Testis (tissue), 3 donors: ENCODE results near the gene RSBN1. TPM values are rescaled to one million over a fixed set of nuclear protein-coding genes. Genes with fewer than 3 reads are reported as not detected.
"Not testable (repeated sequence)": the region's sequence is repeated elsewhere in the genome, so short reads cannot be mapped to it uniquely, and the experiment has no call there.

Source experiments
- DNase-seq: peaks from one replicate; pipeline ENCODE4 v3.0.0-alpha.2; 2019
- H3K27ac ChIP-seq, 2 donors: fragments of 200-600 bp; sonication (generic); one replicate each; pipeline ENCODE4 v1.5.1; 2019
- H3K27me3 ChIP-seq: fragments of 200-600 bp; sonication (generic); one replicate; pipeline ENCODE4 v1.5.1; 2019
- H3K36me3 ChIP-seq: fragments of 200-600 bp; sonication (generic); one replicate; pipeline ENCODE4 v1.5.1; 2017; ENCODE audit warnings: low read depth; ENCODE audit errors: missing control alignments
- H3K4me1 ChIP-seq: fragments of 200-600 bp; sonication (generic); one replicate; pipeline ENCODE4 v1.5.1; 2019
- H3K4me3 ChIP-seq, 2 donors: fragments of 200-600 bp; sonication (generic); one replicate each; pipeline ENCODE4 v1.5.1; 2017 to 2019
- H3K9me3 ChIP-seq: fragments of 200-600 bp; sonication (generic); one replicate; pipeline ENCODE4 v1.5.1; 2017
- POLR2A ChIP-seq: fragments of 450-650 bp; IDR thresholded peaks from one replicate; pipeline ENCODE4 v1.6.1; 2017; ENCODE audit warnings: antibody characterized with exemption, mild to moderate bottlenecking, moderate library complexity
- WGBS, 2 donors: methylation state at CpG; one replicate each; pipeline ENCODE4 v1.1.5; 2018; 5-methylcytosine and 5-hydroxymethylcytosine counted together
- intact Hi-C: fragments of 100-400 bp; cut with DNase I; formaldehyde crosslinking; loops from one replicate; pipeline ENCODE4 v1.15.1; 2023; ENCODE audit warnings: low total_unique reads
- polyA plus RNA-seq: library from polyadenylated mRNA; stranded (reverse); fragments of 350-450 nt; fragmentation: Illumina TruSeq; extraction: RNeasy Lipid Tissue Mini Kit (QIAGEN cat#74804); gene quantifications from one replicate; pipeline ENCODE4 v1.2.3, GENCODE V29; 2014; ENCODE audit warnings: low read depth, low replicate concordance; ENCODE audit not compliant: insufficient read depth
- total RNA-seq, 2 donors: library from RNA; depleted of rRNA; stranded (reverse); fragments of >200 nt; gene quantifications; one replicate each; pipeline ENCODE4 v1.2.3, GENCODE V29; 2016
- TF ChIP-seq, protein P1 (sequence below), 3 experiments: fragments of 450-650 bp in 2 of 3; fragments of 200-600 bp in 1 of 3; sonication (generic) in 1 of 3; IDR thresholded peaks; one replicate each; pipeline ENCODE4 v1.5.1; 2016 to 2019; ENCODE audit warnings: antibody characterized with exemption in 3 of 3, mild to moderate bottlenecking in 2 of 3, moderate library complexity in 1 of 3

Gene RSBN1
- total and polyA plus RNA-seq, 3 donors from 2014 or later = 27.5 to 32.5 (median 28.5) TPM

DNA sequence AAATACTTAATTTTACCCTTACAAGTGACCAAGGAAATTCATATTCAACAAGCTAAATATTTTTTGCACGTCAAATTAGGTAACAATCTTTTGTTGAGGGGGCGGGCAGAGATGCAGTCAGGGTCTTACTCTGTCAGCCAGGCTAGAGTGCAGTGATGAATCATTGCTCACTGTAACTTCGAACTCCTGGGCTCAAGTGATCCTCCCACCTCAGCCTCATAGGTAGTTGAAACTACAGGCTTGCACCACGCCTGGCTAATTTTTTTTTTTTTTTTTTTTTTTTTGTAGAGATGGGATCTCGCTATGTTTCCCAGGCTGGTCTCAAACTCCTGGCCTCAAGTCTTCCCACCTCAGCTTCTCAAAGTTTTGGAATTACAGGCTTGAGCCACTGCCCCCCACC is 79.5 kb downstream of the RSBN1 start:
- TF ChIP-seq, protein P1, sequence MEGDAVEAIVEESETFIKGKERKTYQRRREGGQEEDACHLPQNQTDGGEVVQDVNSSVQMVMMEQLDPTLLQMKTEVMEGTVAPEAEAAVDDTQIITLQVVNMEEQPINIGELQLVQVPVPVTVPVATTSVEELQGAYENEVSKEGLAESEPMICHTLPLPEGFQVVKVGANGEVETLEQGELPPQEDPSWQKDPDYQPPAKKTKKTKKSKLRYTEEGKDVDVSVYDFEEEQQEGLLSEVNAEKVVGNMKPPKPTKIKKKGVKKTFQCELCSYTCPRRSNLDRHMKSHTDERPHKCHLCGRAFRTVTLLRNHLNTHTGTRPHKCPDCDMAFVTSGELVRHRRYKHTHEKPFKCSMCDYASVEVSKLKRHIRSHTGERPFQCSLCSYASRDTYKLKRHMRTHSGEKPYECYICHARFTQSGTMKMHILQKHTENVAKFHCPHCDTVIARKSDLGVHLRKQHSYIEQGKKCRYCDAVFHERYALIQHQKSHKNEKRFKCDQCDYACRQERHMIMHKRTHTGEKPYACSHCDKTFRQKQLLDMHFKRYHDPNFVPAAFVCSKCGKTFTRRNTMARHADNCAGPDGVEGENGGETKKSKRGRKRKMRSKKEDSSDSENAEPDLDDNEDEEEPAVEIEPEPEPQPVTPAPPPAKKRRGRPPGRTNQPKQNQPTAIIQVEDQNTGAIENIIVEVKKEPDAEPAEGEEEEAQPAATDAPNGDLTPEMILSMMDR (IDR thresholded peaks at IDR 0.05) = no peak
- TF ChIP-seq POLR2A = no peak

DNA sequence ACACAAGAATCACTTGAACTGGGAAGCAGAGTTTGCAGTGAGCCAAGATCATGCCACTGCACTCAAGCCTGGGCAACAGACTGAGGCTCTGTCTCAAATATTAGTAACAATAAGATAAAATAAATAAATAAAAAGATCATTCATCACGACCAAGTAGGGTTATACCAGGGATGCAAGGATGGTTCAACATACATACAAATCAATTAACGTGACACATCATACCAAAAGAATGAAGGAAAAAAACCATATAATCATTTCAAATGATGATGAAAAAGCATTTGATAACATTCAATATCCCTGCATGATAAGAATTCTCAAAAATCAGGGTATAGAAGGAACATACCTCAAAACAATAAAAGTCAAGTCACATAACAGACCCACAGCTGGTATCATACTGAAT is 91.3 kb downstream of the RSBN1 start:
- whole genome bisulfite sequencing, 2 donors = 95 to 100% methylated on average over 2 of the region's 2 CpGs

More for the DNA sequence above, 79.5 kb downstream of the RSBN1 start:
- intact Hi-C loops = no loop called here
- Histone ChIP-seq H3K4me3 (no peak overlapping the region), H3K9me3 (no peaks in the 10 kb centered on the region), H3K27me3 (no peaks in the 10 kb centered on the region), H3K36me3 (no peaks in the 10 kb centered on the region), H3K4me1 (no peaks in the 10 kb centered on the region), H3K27ac (no peak overlapping the region)
- WGBS, 2 donors = 89 to 94% methylated on average over 5 of the region's 5 CpGs
- no peak for DNase-seq

DNA sequence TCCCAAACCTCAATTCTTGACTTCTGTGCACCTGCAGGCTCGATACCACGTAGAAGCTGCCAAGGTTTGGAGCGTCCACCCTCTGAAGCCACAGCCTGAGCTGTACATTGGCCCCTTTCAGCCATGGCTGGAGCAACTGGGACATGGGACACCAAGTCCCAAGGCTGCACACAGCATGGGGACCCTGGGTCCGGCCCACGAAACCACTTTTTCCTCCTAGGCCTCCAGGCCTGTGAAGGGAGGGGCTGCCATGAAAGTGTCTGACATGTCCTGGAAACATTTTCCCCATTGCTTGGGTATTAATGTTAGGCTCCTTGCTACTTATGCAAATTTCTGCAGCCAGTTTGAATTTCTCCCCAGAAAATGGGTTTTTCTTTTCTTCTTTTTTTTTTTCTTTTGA is 93.7 kb downstream of the RSBN1 start:
- H3K27ac ChIP-seq, H3K9me3 ChIP-seq, H3K27me3 ChIP-seq, intact Hi-C loops, H3K36me3 ChIP-seq, H3K4me3 ChIP-seq, DNase-seq, H3K4me1 ChIP-seq: not testable (repeated sequence)
- WGBS, 2 donors = 94 to 100% methylated on average over 4 to 5 of the region's 5 CpGs

More for the DNA sequence above, 91.3 kb downstream of the RSBN1 start:
- DNase-seq = no peak
- no peak overlapping the region for H3K4me3 ChIP-seq
- no peaks in the 10 kb centered on the region for H3K9me3 ChIP-seq
- intact Hi-C loops = no loop called here
- no peaks in the 10 kb centered on the region for H3K4me1 ChIP-seq
- TF ChIP-seq, protein P1 (IDR thresholded peaks at IDR 0.05) = no peak
- TF ChIP-seq POLR2A = no peak
- H3K36me3 ChIP-seq = no peaks in the 10 kb centered on the region
- H3K27ac ChIP-seq = no peak overlapping the region
- no peaks in the 10 kb centered on the region for H3K27me3 ChIP-seq

DNA sequence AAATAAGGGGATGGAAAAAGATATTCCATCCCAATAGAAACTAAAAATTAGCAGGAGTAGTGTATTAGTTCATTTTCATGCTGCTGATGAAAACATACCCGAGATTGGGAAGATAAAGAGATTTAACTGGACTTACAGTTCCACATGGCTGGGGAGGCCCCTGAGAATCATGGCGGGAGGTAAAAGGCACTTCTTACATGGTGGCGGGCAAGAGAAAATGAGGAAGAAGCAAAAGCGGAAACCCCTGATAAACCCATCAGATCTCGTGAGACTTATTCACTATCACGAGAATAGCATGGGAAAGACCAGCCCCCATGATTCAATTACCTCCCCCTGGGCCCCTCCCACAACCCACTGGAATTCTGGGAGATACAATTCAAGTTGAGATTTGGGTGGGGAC is 94.8 kb downstream of the RSBN1 start:
- H3K36me3 ChIP-seq, H3K4me3 ChIP-seq, H3K27me3 ChIP-seq, H3K9me3 ChIP-seq, H3K27ac ChIP-seq, H3K4me1 ChIP-seq, intact Hi-C loops, DNase-seq: not testable (repeated sequence)
- 94 to 95% methylated on average over 6 of the region's 6 CpGs for WGBS, 2 donors

DNA sequence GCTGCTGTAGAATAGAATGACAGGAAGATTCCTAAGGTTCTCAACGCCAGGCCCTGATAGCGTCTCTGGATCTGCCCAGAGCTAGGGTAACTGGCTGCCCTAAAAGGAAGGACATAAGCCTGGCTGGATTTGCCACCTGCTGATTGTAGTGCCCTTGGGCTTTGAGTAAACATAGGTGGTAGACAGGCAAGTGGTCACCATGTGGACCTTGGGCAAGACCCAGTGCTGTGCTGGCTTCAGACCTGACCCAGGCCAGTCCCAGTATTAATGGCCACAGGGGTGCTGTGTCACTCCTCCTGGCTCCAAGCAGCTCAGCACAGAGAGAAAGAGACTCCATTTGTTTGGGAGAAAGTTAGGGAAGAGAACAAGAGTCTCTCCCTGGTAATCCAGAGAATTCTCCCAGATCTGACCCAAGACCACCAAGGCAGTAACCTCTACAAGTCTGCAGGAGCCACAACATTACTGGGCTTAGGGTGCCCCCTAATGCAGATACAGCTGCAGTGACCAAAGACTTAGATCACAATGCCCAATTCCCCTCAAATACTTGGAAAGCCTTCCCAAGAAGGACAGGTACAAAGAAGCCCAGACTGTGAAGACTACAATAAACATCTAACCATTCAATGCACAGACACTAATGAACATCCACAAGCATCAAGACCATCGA is 97.5 kb downstream of the RSBN1 start:
- Histone ChIP-seq H3K27me3 (no peaks in the 10 kb centered on the region), H3K4me3 (no peak overlapping the region), H3K27ac (no peak overlapping the region), H3K9me3 (no peaks in the 10 kb centered on the region), H3K36me3 (no peaks in the 10 kb centered on the region), H3K4me1 (no peaks in the 10 kb centered on the region)
- intact Hi-C loops = no loop called here
- no peak for DNase-seq
- 88 to 98% methylated on average over 3 of the region's 3 CpGs for WGBS, 2 donors
- TF ChIP-seq, protein P1 (IDR thresholded peaks at IDR 0.05) = no peak
- no peak for TF ChIP-seq POLR2A

Other genes with a start within 250 kb of the RSBN1 start
- gene PHTF1, start 53.0 kb downstream of the RSBN1 start, total RNA-seq = 10 to 100 TPM; 29.2 to 46.4 TPM
- 61.7 TPM for gene PHTF1, start 53.0 kb downstream of the RSBN1 start, polyA plus RNA-seq
- 1 to 10 TPM in 1 of 2 donors, under 1 TPM in 1; 0.39 to 1.4 TPM for gene PTPN22, start 59.2 kb upstream of the RSBN1 start, total RNA-seq
- gene PTPN22, start 59.2 kb upstream of the RSBN1 start, polyA plus RNA-seq = 1.6 TPM
- gene BCL2L15, start 75.1 kb upstream of the RSBN1 start, total RNA-seq = under 1 TPM; 0.68 to 0.87 TPM
- 2.3 TPM for gene BCL2L15, start 75.1 kb upstream of the RSBN1 start, polyA plus RNA-seq
- 10 to 100 TPM; 23.4 to 49.6 TPM for gene AP4B1, start 92.3 kb upstream of the RSBN1 start, total RNA-seq
- gene AP4B1, start 92.3 kb upstream of the RSBN1 start, polyA plus RNA-seq = 28.2 TPM
- gene DCLRE1B, start 92.8 kb upstream of the RSBN1 start, total RNA-seq = 1 to 10 TPM; 7.7 to 8.3 TPM
- gene DCLRE1B, start 92.8 kb upstream of the RSBN1 start, polyA plus RNA-seq = 6.7 TPM
- gene HIPK1, start 116.8 kb upstream of the RSBN1 start, total RNA-seq = 100 to 1,000 TPM; 102 to 128 TPM
- gene HIPK1, start 116.8 kb upstream of the RSBN1 start, polyA plus RNA-seq = 116 TPM
- 1 to 10 TPM; 4.6 to 8.5 TPM for gene OLFML3, start 167.0 kb upstream of the RSBN1 start, total RNA-seq
- 51.7 TPM for gene OLFML3, start 167.0 kb upstream of the RSBN1 start, polyA plus RNA-seq